Pancreas (tissue), 10 donors: Measurements from ENCODE around the gene CTSE. TPM values are rescaled to one million over a fixed set of nuclear protein-coding genes. Genes with fewer than 3 reads are reported as not detected.

Experiments
- ATAC-seq, 4 donors: fragments of 200-7000 bp; cut with Tn5 transposase; one replicate each; pipeline versions ENCODE4 v1.8.0 to v1.9.1; 2020; ENCODE audit warnings: mild to moderate bottlenecking in 4 of 4, moderate library complexity in 4 of 4
- DNase-seq, 6 donors: peaks; one replicate each; pipeline ENCODE4 v3.0.0-alpha.2; 2020
- FAIRE-seq: peaks from 2 replicates; lab custom pipeline; 2012; peaks lifted over from hg19 to GRCh38; lab: Jason Lieb, UNC
- H3K27ac ChIP-seq, 4 donors: fragments of 200-600 bp; sonication (generic); 1 replicate in 3 of 4; 2 replicates in 1 of 4; pipeline versions ENCODE4 v1.5.0 to v1.8.0; 2020
- H3K27me3 ChIP-seq, 4 donors: fragments of 200-600 bp; one replicate each; pipeline ENCODE4 v1.8.0; 2021
- H3K36me3 ChIP-seq, 3 donors: fragments of 200-600 bp; sonication (generic) in 1 of 3; one replicate each; pipeline versions ENCODE4 v1.5.0 to v1.8.0; 2020 to 2021
- H3K4me1 ChIP-seq, 3 donors: fragments of 200-600 bp; one replicate each; pipeline ENCODE4 v1.8.0; 2021
- H3K4me3 ChIP-seq, 4 donors: fragments of 200-600 bp; sonication (generic) in 2 of 4; one replicate each; pipeline versions ENCODE4 v1.5.0 to v1.8.0; 2020 to 2021
- H3K9me3 ChIP-seq, 4 donors: fragments of 200-600 bp; one replicate each; pipeline ENCODE4 v1.8.0; 2021
- WGBS, 2 donors: extraction: QIAGEN DNeasy Blood & Tissue Kit; methylation state at CpG; one replicate each; pipeline ENCODE4 v1.1.7; 2013; 5-methylcytosine and 5-hydroxymethylcytosine counted together
- intact Hi-C, 3 donors: fragments of 100-400 bp; cut with DNase I; formaldehyde crosslinking; loops; one replicate each; pipeline versions ENCODE4 v1.11.1 to v1.14.2; 2022
- polyA plus RNA-seq, 2 donors: library from polyadenylated mRNA; stranded (reverse); fragments of 200-250 nt; gene quantifications; one replicate each; pipeline ENCODE4 v1.2.3, GENCODE V29; 2013
- total RNA-seq, 6 donors: library from RNA; stranded (reverse); fragmentation: NEBNext Ultra II Directional in 4 of 6; extraction: Animal tissue kit (Norgen Biotek cat#: 25700) in 4 of 6; gene quantifications; one replicate each; pipeline versions ENCODE4 v1.2.1 to v1.2.4, GENCODE V29; 2021 to 2023
- TF ChIP-seq, protein P1 (sequence below), 4 donors: fragments of 200-600 bp; sonication (generic) in 3 of 4; IDR thresholded peaks; one replicate each; pipeline versions ENCODE4 v1.5.0 to v1.8.0; 2021; ENCODE audit warnings: antibody characterized with exemption in 4 of 4
- donor health status: healthy with polysubstance abuse.
- donor health status: DM: no; HTN: no; CAD: no; lungs with moderate emphysema.
- donor health status: DM: no; HTN: no; CAD: no.
- donor health status: control.
- donor health status: control.
- donor health status: Bipolar disorder and iron deficiency.
- donor health status: DM: yes; HTN: yes; CAD: no.
- donor health status: DM: no; HTN: no; CAD: no.
- donor health status: DM: no; HTN: no; CAD: no.
- donor health status: DM: yes; HTN: yes; CAD: no.

The CTSE gene
- total and polyA plus RNA-seq, 8 donors = 0.51 to 42.4 (median 2.6) TPM

DNA sequence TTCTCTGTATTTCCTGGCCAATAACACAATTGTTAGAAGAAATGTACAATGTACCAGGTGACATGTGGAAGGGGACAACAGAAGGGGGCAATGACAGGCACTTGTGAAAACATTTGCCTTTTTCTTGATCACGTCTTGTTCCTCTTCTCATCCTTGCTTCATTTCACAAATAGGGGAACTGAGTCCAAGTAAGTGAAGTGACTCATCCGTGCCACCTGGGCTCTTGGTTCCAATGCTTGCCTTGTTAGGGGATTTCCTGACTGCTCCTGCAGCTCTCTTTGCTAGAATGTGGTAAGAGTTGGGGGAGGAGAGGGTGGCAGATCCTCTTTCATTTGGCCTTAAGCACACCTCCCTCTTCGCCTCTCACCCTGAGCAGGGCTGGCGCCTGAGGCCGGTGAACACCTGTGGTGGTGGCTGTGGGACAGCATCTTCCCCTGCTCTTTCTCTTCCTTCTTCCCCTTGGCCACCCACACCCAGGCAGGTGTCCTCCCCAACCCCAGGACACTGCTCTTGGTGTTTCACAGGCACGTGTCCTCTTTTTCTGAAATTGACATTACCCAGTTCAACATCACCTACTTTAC is 27.1 kb upstream of the CTSE start:
- DNase-seq (no peak), FAIRE-seq (no peak), ATAC-seq (peak in 2 of 4 donors; percentile 44 to 57)
- Histone ChIP-seq H3K27ac (no peak overlapping the region), H3K27me3 (no peaks in the 10 kb centered on the region), H3K9me3 (no peaks in the 10 kb centered on the region), H3K4me3 (no peak overlapping the region), H3K4me1 (peaks cover 0 to 11% (median 3%) of the 10 kb centered on the region in 3 donors), H3K36me3 (no peaks in the 10 kb centered on the region)
- TF ChIP-seq, protein P1, sequence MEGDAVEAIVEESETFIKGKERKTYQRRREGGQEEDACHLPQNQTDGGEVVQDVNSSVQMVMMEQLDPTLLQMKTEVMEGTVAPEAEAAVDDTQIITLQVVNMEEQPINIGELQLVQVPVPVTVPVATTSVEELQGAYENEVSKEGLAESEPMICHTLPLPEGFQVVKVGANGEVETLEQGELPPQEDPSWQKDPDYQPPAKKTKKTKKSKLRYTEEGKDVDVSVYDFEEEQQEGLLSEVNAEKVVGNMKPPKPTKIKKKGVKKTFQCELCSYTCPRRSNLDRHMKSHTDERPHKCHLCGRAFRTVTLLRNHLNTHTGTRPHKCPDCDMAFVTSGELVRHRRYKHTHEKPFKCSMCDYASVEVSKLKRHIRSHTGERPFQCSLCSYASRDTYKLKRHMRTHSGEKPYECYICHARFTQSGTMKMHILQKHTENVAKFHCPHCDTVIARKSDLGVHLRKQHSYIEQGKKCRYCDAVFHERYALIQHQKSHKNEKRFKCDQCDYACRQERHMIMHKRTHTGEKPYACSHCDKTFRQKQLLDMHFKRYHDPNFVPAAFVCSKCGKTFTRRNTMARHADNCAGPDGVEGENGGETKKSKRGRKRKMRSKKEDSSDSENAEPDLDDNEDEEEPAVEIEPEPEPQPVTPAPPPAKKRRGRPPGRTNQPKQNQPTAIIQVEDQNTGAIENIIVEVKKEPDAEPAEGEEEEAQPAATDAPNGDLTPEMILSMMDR (IDR thresholded peaks at IDR 0.05) = no peak
- WGBS, 2 donors = 81 to 86% methylated on average over 6 of the region's 6 CpGs
- intact Hi-C loops = no loop called here

DNA sequence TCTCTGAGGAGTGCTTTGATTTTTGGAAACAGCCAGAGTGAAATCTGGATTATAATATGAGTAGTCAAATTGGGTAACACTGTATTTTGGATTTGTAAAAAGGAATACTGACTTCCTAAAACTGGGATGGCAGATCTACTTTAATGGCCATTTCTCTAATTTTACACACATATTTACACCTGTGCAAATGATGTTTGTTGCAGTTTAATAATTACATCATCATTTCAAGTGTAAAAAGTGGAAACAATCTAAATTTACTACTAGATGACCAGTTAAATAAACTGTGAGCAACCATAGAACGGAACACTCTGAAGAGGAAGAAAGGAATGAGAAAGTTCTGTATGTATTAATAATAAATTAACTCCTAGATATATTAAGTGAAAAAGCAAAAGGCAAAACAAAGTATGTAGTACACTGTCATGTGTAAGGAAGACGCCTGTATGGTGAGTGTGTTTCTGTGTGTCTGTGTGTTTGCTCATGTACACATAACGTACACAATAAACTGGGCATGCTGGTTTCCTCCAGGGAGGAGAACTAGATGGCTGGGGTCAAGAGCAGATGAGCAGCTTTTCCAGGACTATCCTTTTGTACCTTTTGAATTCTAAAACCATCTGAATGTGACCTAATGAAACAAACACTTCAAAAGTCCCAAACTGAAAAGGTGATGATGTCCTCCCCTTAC is 26.4 kb upstream of the CTSE start:
- TF ChIP-seq, protein P1 (IDR thresholded peaks at IDR 0.05) = no peak
- Histone ChIP-seq H3K27me3 (no peaks in the 10 kb centered on the region), H3K9me3 (no peaks in the 10 kb centered on the region), H3K36me3 (no peaks in the 10 kb centered on the region), H3K4me1 (peaks cover 0 to 11% (median 3%) of the 10 kb centered on the region in 3 donors), H3K4me3 (no peak overlapping the region), H3K27ac (no peak overlapping the region)
- DNase-seq (no peak), FAIRE-seq (no peak), ATAC-seq (no peak)
- WGBS, 2 donors = 85 to 92% methylated on average over 3 of the region's 3 CpGs
- intact Hi-C loops = no loop called here

- no peaks in the 10 kb centered on the region for H3K9me3 ChIP-seq
- TF ChIP-seq, protein P1 (IDR thresholded peaks at IDR 0.05) = no peak
- H3K27me3 ChIP-seq = no peaks in the 10 kb centered on the region
- intact Hi-C loops = no loop called here
- ATAC-seq (no peak), DNase-seq (no peak), FAIRE-seq (no peak)
- no peaks in the 10 kb centered on the region for H3K36me3 ChIP-seq
- peak overlapping the region in 1 of 4 donors; percentile 70 for H3K27ac ChIP-seq
- H3K4me3 ChIP-seq = no peak overlapping the region
- H3K4me1 ChIP-seq = peaks cover 0 to 11% (median 3%) of the 10 kb centered on the region in 3 donors
Observed at GRCh38 chr1:206049293-206049692, 25.6 kb upstream of the CTSE start.

DNA sequence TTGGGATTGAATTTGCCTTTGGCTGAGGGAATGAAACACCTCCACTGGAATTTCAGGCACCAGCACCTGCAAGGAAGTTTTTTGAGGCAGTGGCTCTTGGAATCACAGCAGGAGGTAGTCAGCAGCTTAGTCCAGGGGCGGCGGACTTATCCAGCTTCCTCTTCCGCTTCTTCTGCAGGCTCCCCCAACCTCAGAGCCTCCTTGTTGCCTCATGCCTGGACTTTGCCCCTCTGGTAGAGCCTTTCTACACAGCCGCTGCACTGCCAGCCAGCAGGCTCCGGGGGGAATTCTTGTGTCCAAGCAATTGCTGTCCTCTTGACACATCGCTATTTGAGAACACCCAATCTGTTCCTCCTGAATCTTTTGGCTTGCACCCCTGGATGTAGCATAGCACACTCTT is 24.9 kb upstream of the CTSE start:
- TF ChIP-seq, protein P1 (IDR thresholded peaks at IDR 0.05) = no peak
- H3K4me3 ChIP-seq = no peak overlapping the region
- 2 to 16% methylated on average over 6 of the region's 6 CpGs for WGBS, 2 donors
- no peaks in the 10 kb centered on the region for H3K9me3 ChIP-seq
- intact Hi-C loops = no loop called here
- no peaks in the 10 kb centered on the region for H3K36me3 ChIP-seq
- FAIRE-seq (no peak), ATAC-seq (peak; percentile 96 to 98 (median 96)), DNase-seq (peak; percentile 62 to 76 (median 67))
- no peaks in the 10 kb centered on the region for H3K27me3 ChIP-seq
- peak overlapping the region in 3 of 4 donors; percentile 28 to 70 (median 69) for H3K27ac ChIP-seq
- H3K4me1 ChIP-seq = peaks cover 0 to 11% (median 3%) of the 10 kb centered on the region in 3 donors

DNA sequence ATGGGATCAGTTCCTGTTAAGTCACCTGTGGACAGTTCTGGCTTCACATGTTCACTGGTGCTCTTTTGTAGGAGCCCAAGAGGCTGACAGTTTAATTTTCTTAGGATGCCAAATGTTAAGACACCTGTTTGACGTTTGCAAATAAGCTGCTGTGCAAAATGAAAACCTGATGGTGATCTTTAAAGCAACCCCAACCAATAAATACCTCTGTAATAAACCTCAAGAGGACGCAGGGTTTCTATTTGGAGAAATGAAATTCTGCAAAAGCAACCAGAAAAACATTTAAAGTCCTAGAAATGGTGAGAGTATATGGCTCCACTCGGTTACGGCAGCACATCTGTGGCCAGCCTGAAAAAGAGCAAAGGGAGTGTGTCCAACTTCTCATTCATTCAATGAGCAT is 23.6 kb upstream of the CTSE start:
- FAIRE-seq (no peak), ATAC-seq (no peak), DNase-seq (no peak)
- no peaks in the 10 kb centered on the region for H3K9me3 ChIP-seq
- no peaks in the 10 kb centered on the region for H3K36me3 ChIP-seq
- H3K27ac ChIP-seq = no peak overlapping the region
- intact Hi-C loops = no loop called here
- H3K27me3 ChIP-seq = no peaks in the 10 kb centered on the region
- no peak overlapping the region for H3K4me3 ChIP-seq
- TF ChIP-seq, protein P1 (IDR thresholded peaks at IDR 0.05) = no peak
- 76% methylated on average over 4 of the region's 4 CpGs for WGBS, 2 donors
- peaks cover 0 to 11% (median 3%) of the 10 kb centered on the region in 3 donors for H3K4me1 ChIP-seq
